SHP77 (cell line): ENCODE data around the gene SAMD4B.
A peak's percentile ranks its signal among the peaks of the same experiment; 100 is the strongest.
"Not testable (repeated sequence)": the region's sequence is repeated elsewhere in the genome, so short reads cannot be mapped to it uniquely, and the experiment has no call there.

Experiments used
- DNase-seq, 2 experiments: peaks; one replicate each; lab custom pipeline; 2025; lab: John Stamatoyannopoulos, UW

Gene SAMD4B

DNA sequence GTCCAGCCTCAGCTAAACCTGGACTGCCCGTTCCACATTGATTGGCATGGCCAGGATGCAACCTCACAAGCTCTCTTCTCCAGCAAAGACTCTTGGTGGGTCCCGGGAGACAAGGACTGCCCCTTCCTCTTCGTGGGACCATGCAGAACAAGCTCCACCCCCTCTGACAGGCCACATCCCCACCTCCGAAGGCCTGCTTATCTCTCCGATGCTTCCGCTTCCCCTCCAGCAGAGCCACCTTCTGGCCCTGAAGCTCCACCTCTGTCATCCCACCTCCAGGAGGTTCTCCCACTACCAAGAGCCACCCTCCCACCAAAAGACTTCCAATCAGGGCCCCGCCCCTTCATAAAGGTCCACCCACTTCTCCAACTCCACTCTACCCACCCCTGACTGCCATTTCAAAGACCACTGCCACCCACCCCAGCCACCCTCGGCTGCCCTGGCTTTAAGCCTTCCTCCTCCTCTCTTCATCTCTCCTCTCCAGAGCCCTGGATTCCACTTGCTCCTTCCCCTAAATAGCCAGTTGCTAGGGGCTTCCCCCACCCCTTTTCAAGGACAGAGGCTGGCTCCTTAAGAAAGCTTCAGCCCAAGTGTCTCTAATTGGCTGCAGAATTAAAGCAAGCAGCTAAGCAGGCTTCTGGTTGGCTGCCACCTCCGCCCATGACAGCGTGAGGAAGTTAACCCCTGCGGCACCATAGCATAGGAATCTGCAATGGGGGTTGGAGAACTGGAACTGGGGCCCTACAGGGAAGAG, 31.5 kb upstream of the SAMD4B start:
- no peak for DNase-seq

DNA sequence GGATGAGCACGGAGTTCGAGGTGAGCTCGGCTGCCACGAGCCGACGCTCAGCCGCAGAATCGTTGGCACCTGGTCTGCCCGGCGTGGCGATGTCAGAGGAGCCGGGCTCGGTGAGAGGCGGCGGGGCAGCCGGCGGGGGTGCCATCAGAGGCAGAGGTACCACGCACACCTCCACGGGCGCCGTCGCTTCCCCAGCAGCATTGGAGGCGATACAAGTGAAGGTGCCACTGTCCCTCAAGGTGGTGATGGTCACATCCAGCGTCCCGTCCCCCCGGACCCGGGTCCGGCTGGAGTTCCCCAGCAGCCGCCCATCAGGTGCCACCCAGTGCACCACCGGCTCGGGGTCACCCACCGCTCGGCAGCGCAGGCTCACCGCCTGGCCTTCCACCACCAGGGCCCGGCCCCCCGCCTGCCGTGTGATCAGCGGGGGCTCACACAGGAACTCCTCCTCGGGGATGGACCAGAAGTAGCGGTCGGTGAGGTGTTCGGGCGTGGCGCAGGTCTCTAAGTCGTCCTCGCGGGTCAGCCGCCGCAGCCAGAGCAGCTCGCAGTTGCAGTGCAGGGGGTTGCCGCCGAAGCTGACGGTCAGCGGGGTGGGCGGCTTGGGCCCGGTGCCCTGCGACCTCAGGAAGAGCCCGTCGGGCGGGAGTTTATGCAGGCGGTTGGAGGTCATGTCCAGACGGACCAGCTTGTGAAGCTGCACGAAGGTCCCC, 28.0 kb upstream of the SAMD4B start:
- no peak for DNase-seq

DNA sequence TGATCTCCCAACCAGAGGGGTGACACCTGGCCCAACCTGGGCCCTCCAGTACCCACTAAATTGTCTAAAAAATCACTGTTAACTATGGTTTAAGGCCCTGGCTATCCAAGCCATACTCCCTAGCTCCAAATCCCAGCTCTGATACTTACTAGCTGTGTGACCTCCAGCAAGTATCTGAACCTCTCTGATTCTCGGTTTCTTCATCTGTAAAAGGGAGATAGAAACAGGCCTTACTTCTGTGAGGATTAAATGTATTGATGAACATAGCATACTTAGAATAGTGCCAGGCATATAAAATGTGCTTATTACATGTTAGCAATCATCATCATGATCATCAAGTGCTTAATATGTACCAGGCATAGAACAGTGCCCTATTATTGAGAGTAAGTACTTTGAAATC, 26.3 kb upstream of the SAMD4B start:
- no peak for DNase-seq

- no peak for DNase-seq
Measured at GRCh38 chr19:39316627-39317321, 25.4 kb upstream of the SAMD4B start.

- DNase-seq, result no peak
Measured at GRCh38 chr19:39317476-39317875, 24.7 kb upstream of the SAMD4B start.

- no peak for DNase-seq
Measured at GRCh38 chr19:39318071-39318470, 24.1 kb upstream of the SAMD4B start.

DNA sequence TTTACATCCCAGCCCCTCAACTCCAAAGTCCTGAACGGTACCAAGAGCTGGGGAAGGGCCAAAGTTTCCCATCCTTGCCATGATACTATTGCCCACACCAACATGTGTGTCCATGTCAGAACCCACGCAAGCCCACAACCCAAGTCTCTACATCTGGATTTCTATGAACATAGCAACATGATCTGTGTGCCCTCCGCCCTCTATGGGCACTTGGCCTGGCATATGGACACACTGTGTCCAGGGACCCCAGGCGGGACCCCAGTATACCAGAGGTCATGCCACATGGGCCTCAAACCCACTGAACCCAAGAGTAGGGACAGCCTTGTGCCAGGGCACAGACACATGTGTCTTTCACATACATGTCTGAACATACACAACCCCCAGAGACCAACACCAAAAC, 23.5 kb upstream of the SAMD4B start:
- no peak for DNase-seq

DNA sequence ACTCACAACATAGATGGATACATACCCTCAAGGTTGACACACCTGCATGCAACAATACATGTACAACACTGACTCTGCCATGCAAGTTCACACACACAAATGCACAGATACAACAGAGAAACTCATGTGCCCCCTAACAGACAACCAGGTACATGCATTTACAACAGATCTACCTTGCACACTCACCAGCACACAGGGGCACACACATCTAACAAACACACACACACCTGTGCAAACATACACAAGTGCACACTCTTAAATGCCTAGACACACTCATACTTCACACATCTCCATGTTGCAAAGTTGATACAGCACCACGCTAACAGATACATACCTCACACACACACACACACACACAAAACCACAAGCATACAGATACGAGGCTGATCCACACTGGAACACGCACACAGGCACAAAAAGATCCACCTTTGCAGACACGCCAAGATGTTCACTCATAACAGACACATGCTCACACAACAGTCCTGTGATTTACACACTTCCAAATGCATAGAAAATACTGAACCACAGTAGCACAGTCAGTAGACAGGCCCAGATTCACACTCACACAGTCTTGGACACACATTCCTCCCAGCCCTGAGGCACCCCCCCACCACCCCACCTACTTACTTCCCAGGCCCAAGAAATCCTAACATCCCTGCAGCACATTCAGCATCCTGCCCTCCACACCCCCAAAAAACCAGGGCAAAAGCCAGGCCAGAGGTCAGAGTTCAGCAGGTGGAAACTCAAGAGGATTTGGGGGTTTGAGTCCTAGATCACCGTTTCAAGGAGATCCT, 22.9 kb upstream of the SAMD4B start:
- no peak for DNase-seq

- no peak for DNase-seq
Measured at GRCh38 chr19:39319892-39320248, 22.4 kb upstream of the SAMD4B start.

DNA sequence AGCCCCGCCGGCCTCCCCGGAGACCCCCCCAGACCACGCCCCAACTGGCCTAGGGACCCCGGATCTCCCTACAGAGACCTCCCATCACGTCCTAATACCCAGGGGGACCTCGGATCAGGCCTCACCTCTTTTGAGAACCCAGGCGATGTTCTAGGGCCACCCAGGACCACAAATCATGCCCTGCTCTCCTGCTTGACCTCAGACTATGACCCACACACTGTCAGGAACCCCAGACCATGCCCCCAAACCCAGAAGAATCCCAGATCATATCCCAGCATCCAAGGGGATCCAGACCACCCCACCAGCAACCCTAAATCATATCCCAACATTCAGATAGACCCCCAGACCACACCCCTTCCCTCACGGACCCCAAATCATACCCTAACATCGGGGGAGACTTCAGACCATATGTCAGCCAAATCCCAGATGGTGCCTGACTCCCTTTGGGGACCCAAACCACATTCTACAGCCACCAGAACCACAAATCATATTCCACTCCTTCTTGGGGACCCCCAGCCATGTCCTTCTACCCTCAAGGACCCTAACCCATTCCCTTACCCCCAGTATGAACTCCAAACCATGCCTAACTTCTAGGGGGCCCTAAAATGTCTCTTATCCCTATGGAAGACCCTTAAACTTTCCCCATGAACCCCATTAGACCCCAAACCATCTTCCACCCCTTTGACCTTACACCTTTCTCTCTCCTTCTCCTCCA, 20.9 kb upstream of the SAMD4B start:
- no peak for DNase-seq

- no peak for DNase-seq
Measured at GRCh38 chr19:39321832-39322176, 20.4 kb upstream of the SAMD4B start.

DNA sequence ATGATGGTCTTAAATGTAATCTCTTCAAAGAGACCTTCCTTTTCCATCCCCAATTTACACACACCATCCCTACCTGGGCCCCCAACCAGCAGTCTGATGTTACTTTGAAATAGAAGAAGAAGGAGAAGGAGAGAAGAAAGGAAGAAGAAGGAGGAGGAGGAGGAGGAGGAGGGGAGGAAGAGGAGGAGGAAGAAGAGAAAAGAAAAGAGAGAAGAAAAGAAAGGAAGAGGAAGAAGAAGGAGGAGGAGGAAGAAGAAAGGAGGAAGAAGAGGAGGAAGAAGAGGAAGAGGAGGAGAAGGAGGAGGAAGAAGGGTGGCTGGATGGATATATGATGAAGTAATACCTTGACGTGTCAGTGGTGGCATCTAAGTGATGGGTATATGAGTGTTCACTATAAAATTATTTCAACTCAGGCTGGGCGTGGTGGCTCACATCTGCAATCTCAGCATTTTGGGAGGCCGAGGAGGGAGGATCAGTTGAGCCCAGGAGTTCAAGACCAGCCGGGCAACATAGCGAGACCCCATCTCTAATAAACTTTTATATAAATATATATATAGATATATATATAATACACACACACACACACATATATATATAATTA, 17.9 kb upstream of the SAMD4B start:
- no peak for DNase-seq

GRCh38 chr19:39325778-39326665, 16.2 kb upstream of the SAMD4B start:
- no peak for DNase-seq

- DNase-seq, result no peak
Measured at GRCh38 chr19:39327363-39328045, 14.7 kb upstream of the SAMD4B start.

DNA sequence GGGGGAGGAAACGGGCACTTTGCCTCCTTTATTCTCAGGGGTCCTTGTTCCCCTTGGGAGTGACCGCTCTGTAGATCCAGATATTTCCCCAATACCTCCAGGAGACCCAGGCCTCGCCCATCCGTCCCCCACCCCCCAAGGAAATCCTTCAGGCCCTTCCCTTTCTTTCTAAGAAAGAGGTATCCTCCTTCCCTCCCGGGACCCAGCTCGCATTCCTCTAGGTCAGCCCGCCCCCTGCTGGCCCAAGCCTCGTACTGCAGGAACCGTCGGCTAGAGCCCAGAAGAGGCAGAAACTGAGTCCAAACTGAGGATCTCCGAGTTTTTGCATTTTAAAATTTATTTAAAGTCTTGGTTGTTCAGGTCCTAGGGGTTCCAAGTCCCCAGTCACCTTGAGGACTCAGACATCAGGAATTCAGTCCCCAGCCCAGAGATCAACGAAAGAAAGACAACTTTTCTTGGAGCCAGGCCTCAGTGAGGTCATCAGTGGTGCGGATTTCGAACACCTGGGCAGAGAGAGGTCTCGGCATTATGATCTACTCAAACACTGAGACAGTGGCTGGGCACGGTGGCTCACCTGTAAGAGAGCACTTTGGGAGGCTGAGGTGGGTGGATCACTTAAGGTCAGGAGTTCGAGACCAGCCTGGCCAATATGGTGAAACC, 14.0 kb upstream of the SAMD4B start:
- peak; percentile 41 to 65 for DNase-seq

- DNase-seq, result no peak
Measured at GRCh38 chr19:39329948-39330347, 12.3 kb upstream of the SAMD4B start.

DNA sequence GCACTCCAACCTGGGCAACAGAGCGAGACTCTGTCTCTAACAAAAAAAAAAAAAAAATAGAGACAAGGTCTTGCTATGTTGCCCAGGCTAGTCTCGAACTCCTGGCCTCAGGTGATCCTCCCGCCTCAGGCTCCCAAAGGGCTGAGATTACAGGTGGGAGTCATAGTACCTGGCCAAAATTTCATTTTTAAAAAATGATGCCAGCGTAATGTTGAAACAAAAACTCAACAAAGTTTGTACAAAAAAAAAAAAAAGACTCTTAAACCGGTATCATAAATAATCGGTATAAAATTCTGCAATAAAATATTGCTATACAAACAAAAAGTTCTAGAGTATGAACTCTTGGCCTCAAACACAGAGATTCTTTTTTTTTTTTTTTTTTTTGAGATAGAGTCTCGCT, 9.9 kb upstream of the SAMD4B start:
- DNase-seq, result no peak

DNA sequence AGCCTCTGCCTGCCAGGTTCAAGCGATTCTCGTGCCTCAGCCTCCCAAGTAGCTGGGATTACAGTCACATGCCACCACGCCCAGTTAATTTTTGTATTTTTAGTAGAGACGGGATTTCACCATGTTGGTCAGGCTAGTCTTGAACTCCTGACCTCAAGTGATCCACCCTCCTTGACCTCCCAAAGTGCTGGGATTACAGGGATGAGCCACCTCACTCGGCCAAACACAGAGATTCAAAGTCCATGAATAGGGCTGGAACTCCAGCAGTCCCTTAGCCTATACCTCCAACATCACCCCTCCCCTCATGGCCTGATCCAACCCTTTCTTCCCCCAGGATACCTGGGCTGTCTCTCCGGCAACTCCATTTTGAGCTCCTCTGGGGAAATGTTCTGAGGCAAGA, 9.5 kb upstream of the SAMD4B start:
- DNase-seq, result not testable (repeated sequence)

GRCh38 chr19:39333507-39333906, 8.7 kb upstream of the SAMD4B start:
- no peak for DNase-seq
